Tibial nerve (tissue), 4 donors: ENCODE data around the gene LIN54. TPM values are rescaled to one million over a fixed set of nuclear protein-coding genes. Genes with fewer than 3 reads are reported as not detected.

Source experiments
- DNase-seq, 2 donors: peaks; one replicate each; pipeline ENCODE4 v3.0.0-alpha.2; 2019; ENCODE audit warnings: low spot score in 2 of 2
- H3K27ac ChIP-seq, 4 donors: fragments of 200-600 bp; sonication (generic) in 3 of 4; one replicate each; pipeline ENCODE4 v1.5.1; 2017 to 2019; ENCODE audit warnings: mild to moderate bottlenecking in 1 of 4
- H3K27me3 ChIP-seq, 2 donors: fragments of 200-600 bp; sonication (generic) in 1 of 2; one replicate each; pipeline versions ENCODE4 v1.5.1 to v1.6.0; 2017 to 2019
- H3K36me3 ChIP-seq, 3 donors: fragments of 200-600 bp; sonication (generic); one replicate each; pipeline ENCODE4 v1.5.1; 2018 to 2019
- H3K4me1 ChIP-seq, 4 donors: fragments of 200-600 bp; sonication (generic) in 3 of 4; one replicate each; pipeline ENCODE4 v1.5.1; 2017 to 2019
- H3K4me3 ChIP-seq, 4 donors: fragments of 200-600 bp; sonication (generic) in 3 of 4; one replicate each; pipeline ENCODE4 v1.5.1; 2017 to 2019; ENCODE audit warnings: mild to moderate bottlenecking in 1 of 4, moderate library complexity in 1 of 4
- H3K9me3 ChIP-seq, 4 donors: fragments of 200-600 bp; sonication (generic) in 3 of 4; one replicate each; pipeline ENCODE4 v1.5.1; 2017 to 2019
- CTCF ChIP-seq, 5 experiments: fragments of 200-600 bp in 3 of 5; fragments of 450-650 bp in 2 of 5; sonication (generic) in 3 of 5; IDR thresholded peaks; one replicate each; pipeline ENCODE4 v1.5.1; 2016 to 2019; ENCODE audit warnings: antibody characterized with exemption in 5 of 5, mild to moderate bottlenecking in 3 of 5, moderate library complexity in 2 of 5
- EP300 ChIP-seq, 2 donors: sonication (generic); formaldehyde crosslinking; IDR thresholded peaks; one replicate each; pipeline ENCODE4 v1.6.1; 2017; ENCODE audit warnings: antibody characterized with exemption in 2 of 2, mild to moderate bottlenecking in 1 of 2
- POLR2A ChIP-seq, 2 donors: fragments of 450-650 bp; IDR thresholded peaks; one replicate each; pipeline ENCODE4 v1.6.1; 2017; ENCODE audit warnings: antibody characterized with exemption in 2 of 2, mild to moderate bottlenecking in 2 of 2, moderate library complexity in 2 of 2
- WGBS, 2 donors: methylation state at CpG; one replicate each; pipeline ENCODE4 v1.1.5; 2018; 5-methylcytosine and 5-hydroxymethylcytosine counted together
- total RNA-seq, 4 donors: library from RNA; depleted of rRNA; stranded (reverse); fragments of >200 nt; gene quantifications; one replicate each; pipeline ENCODE4 v1.1.0, GENCODE V29; 2016

Gene LIN54
- total RNA-seq, 4 donors from 2014 or later: 9.4 to 15.1 (median 11.9) TPM

- no peak for DNase-seq
Observed at GRCh38 chr4:82984459-82984858, 26.2 kb downstream of the LIN54 start.

GRCh38 chr4:82983444-82983843 is 27.2 kb downstream of the LIN54 start:
- no peak overlapping the region for H3K4me3 ChIP-seq
- no peaks in the 10 kb centered on the region for H3K9me3 ChIP-seq
- 92% methylated on average over 3 of the region's 3 CpGs for WGBS, 2 donors
- no peaks in the 10 kb centered on the region for H3K27me3 ChIP-seq
- DNase-seq: no peak
- H3K27ac ChIP-seq: no peak overlapping the region
- TF ChIP-seq CTCF (IDR thresholded peaks at IDR 0.05): no peak
- no peak for TF ChIP-seq EP300 (IDR thresholded peaks at IDR 0.05)
- TF ChIP-seq POLR2A (IDR thresholded peaks at IDR 0.05): no peak
- H3K4me1 ChIP-seq: no peaks in the 10 kb centered on the region
- H3K36me3 ChIP-seq: peaks cover 0 to 18% (median 0%) of the 10 kb centered on the region in 3 donors

More at GRCh38 chr4:82984459-82984858, 26.2 kb downstream of the LIN54 start:
- 97 to 98% methylated on average over 4 of the region's 4 CpGs for WGBS, 2 donors
- H3K9me3 ChIP-seq: no peaks in the 10 kb centered on the region
- TF ChIP-seq CTCF (IDR thresholded peaks at IDR 0.05): no peak
- TF ChIP-seq EP300 (IDR thresholded peaks at IDR 0.05): no peak
- TF ChIP-seq POLR2A (IDR thresholded peaks at IDR 0.05): no peak
- no peaks in the 10 kb centered on the region for H3K27me3 ChIP-seq
- H3K27ac ChIP-seq: no peak overlapping the region
- peaks cover 0 to under 1% (median 0%) of the 10 kb centered on the region in 4 donors for H3K4me1 ChIP-seq
- H3K4me3 ChIP-seq: no peak overlapping the region
- H3K36me3 ChIP-seq: peaks cover 0 to 15% (median 0%) of the 10 kb centered on the region in 3 donors

- 91 to 95% methylated on average over 1 of the region's 1 CpG for WGBS, 2 donors
- TF ChIP-seq EP300 (IDR thresholded peaks at IDR 0.05) (no peak), POLR2A (IDR thresholded peaks at IDR 0.05) (no peak), CTCF (IDR thresholded peaks at IDR 0.05) (no peak)
- no peaks in the 10 kb centered on the region for H3K4me1 ChIP-seq
Observed at GRCh38 chr4:82981138-82981537, 29.5 kb downstream of the LIN54 start.

GRCh38 chr4:82975792-82976191 is 34.8 kb downstream of the LIN54 start:
- peaks cover 0 to 41% (median 0%) of the 10 kb centered on the region in 3 donors for H3K36me3 ChIP-seq
- no peak for DNase-seq
- TF ChIP-seq POLR2A (IDR thresholded peaks at IDR 0.05) (no peak), EP300 (IDR thresholded peaks at IDR 0.05) (no peak), CTCF (IDR thresholded peaks at IDR 0.05) (no peak)
- H3K27ac ChIP-seq: no peak overlapping the region
- H3K4me1 ChIP-seq: no peaks in the 10 kb centered on the region
- no peaks in the 10 kb centered on the region for H3K27me3 ChIP-seq
- H3K9me3 ChIP-seq: no peaks in the 10 kb centered on the region
- no peak overlapping the region for H3K4me3 ChIP-seq
- 90 to 98% methylated on average over 2 of the region's 2 CpGs for WGBS, 2 donors

More at GRCh38 chr4:82981138-82981537, 29.5 kb downstream of the LIN54 start:
- Histone ChIP-seq H3K9me3 (no peaks in the 10 kb centered on the region), H3K27ac (no peak overlapping the region), H3K4me3 (no peak overlapping the region), H3K27me3 (no peaks in the 10 kb centered on the region), H3K36me3 (peaks cover 0 to 36% (median 0%) of the 10 kb centered on the region in 3 donors)
- DNase-seq: no peak

GRCh38 chr4:82969414-82969813 is 41.2 kb downstream of the LIN54 start:
- DNase-seq: no peak
- H3K9me3 ChIP-seq: no peaks in the 10 kb centered on the region
- H3K4me3 ChIP-seq: no peak overlapping the region
- TF ChIP-seq POLR2A (IDR thresholded peaks at IDR 0.05) (no peak), EP300 (IDR thresholded peaks at IDR 0.05) (no peak), CTCF (IDR thresholded peaks at IDR 0.05) (no peak)
- WGBS, 2 donors: 85 to 89% methylated on average over 2 of the region's 2 CpGs
- peaks cover 0 to 31% (median 0%) of the 10 kb centered on the region in 3 donors for H3K36me3 ChIP-seq
- no peaks in the 10 kb centered on the region for H3K27me3 ChIP-seq
- no peaks in the 10 kb centered on the region for H3K4me1 ChIP-seq
- no peak overlapping the region for H3K27ac ChIP-seq
